KMS-11 (cell line): Measurements from ENCODE around the gene CRISPLD2.

Experiments used
- H2AFZ ChIP-seq: fragments of 200-600 bp; sonication (generic); 2 replicates; pipeline ENCODE4 v1.6.1; 2016; ENCODE audit warnings: antibody characterized with exemption, mixed run types, low read depth
- H3K27ac ChIP-seq: fragments of 200-600 bp; sonication (generic); 2 replicates; pipeline ENCODE4 v1.6.1; 2016; ENCODE audit warnings: mild to moderate bottlenecking, mixed run types
- H3K27me3 ChIP-seq: fragments of 200-600 bp; sonication (generic); 2 replicates; pipeline ENCODE4 v1.6.1; 2017; ENCODE audit warnings: mild to moderate bottlenecking, low read depth, mixed run types, moderate library complexity; ENCODE audit not compliant: insufficient read depth
- H3K36me3 ChIP-seq: fragments of 200-600 bp; sonication (generic); 2 replicates; pipeline ENCODE4 v1.6.1; 2017; ENCODE audit warnings: mild to moderate bottlenecking, mixed run types; ENCODE audit not compliant: insufficient read depth
- H3K4me1 ChIP-seq: fragments of 200-600 bp; sonication (generic); 2 replicates; pipeline ENCODE4 v1.6.1; 2016; ENCODE audit warnings: mild to moderate bottlenecking, low read depth, mixed run types; ENCODE audit not compliant: poor library complexity, severe bottlenecking
- H3K4me2 ChIP-seq: fragments of 200-600 bp; sonication (generic); 2 replicates; pipeline ENCODE4 v1.7.0; 2016; ENCODE audit warnings: mild to moderate bottlenecking, mixed run types
- H3K4me3 ChIP-seq: fragments of 200-600 bp; sonication (generic); IDR thresholded peaks from 2 replicates; pipeline ENCODE4 v1.6.1; 2017; ENCODE audit warnings: low read depth, low read length, mixed read lengths; ENCODE audit not compliant: insufficient read depth
- H3K79me2 ChIP-seq: fragments of 200-600 bp; sonication (generic); 2 replicates; pipeline ENCODE4 v1.6.1; 2016; ENCODE audit warnings: low read depth, mixed run types; ENCODE audit not compliant: insufficient read depth
- H3K9ac ChIP-seq: fragments of 200-600 bp; sonication (generic); 2 replicates; pipeline ENCODE4 v1.6.1; 2016; ENCODE audit warnings: mild to moderate bottlenecking, mixed run types
- H4K20me1 ChIP-seq: fragments of 200-600 bp; sonication (generic); 2 replicates; pipeline ENCODE4 v1.6.1; 2016; ENCODE audit warnings: mild to moderate bottlenecking, mixed run types; ENCODE audit not compliant: insufficient read depth
- CTCF ChIP-seq: fragments of 200-600 bp; sonication (generic); conservative IDR thresholded peaks from 2 replicates; pipeline ENCODE4 v1.6.1; 2017; ENCODE audit warnings: low read depth, mild to moderate bottlenecking, antibody characterized with exemption, low read length, moderate library complexity, mixed read lengths

The CRISPLD2 gene

DNA sequence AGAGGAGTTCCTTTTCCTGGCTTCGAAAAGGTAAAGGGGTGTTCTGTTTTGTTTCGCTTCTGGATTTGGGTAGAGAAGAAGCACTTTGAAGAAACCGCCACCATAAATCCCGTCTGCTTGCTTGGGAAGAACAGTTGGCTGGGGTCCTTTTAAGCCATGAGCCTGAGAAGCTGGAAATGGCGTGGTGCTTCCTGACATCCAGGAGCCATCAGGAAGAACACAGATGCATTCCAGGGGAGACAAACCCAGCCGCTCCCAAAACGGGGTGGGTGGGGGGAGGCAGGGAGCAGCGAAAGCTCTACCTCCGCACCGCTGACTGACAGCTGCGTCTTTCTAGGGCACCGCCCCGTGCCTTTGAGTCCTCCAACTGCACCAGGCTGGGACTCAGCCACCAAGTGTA, 99.9 kb downstream of the CRISPLD2 start:
- no peak for TF ChIP-seq CTCF

DNA sequence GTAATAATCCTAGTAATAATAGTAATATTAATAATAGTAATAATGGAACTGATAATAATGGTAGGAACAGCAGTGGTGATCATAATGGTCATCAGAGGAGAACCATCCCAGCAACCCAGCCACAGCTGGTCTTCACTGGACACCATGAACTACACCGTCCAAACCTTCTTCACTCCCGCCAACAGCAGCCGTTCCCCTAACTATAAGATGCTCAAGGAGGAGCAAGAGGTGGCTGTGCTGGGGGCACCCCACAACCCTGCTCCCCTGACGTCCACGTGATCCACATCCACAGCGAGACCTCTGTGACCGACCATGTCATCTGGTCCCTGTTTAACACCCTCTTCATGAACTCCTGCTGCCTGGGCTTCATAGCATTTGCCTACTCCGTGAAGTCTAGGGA, 100.5 kb downstream of the CRISPLD2 start:
- Histone ChIP-seq H3K36me3 (no peaks in the 10 kb centered on the region), H3K9ac (no peak overlapping the region), H3K27ac (no peak overlapping the region), H3K79me2 (no peaks in the 10 kb centered on the region), H3K4me1 (no peaks in the 10 kb centered on the region), H2AFZ (no peak overlapping the region), H3K27me3 (peaks cover 78% of the 10 kb centered on the region), H4K20me1 (no peaks in the 10 kb centered on the region), H3K4me3 (no peak overlapping the region), H3K4me2 (no peak overlapping the region)
- TF ChIP-seq CTCF, result no peak

More for the DNA sequence above, 99.9 kb downstream of the CRISPLD2 start:
- H4K20me1 ChIP-seq, result no peaks in the 10 kb centered on the region
- H3K4me2 ChIP-seq, result no peak overlapping the region
- peaks cover 78% of the 10 kb centered on the region for H3K27me3 ChIP-seq
- no peaks in the 10 kb centered on the region for H3K4me1 ChIP-seq
- no peak overlapping the region for H3K9ac ChIP-seq
- no peaks in the 10 kb centered on the region for H3K79me2 ChIP-seq
- no peak overlapping the region for H3K27ac ChIP-seq
- no peak overlapping the region for H2AFZ ChIP-seq
- H3K4me3 ChIP-seq, result no peak overlapping the region
- no peaks in the 10 kb centered on the region for H3K36me3 ChIP-seq

- Histone ChIP-seq H3K9ac (no peak overlapping the region), H3K4me3 (no peak overlapping the region), H3K79me2 (no peaks in the 10 kb centered on the region), H3K4me2 (no peak overlapping the region), H3K4me1 (no peaks in the 10 kb centered on the region), H3K27ac (no peak overlapping the region), H3K27me3 (peaks cover 75% of the 10 kb centered on the region), H4K20me1 (no peaks in the 10 kb centered on the region), H2AFZ (no peak overlapping the region), H3K36me3 (no peaks in the 10 kb centered on the region)
- no peak for TF ChIP-seq CTCF
Observed at GRCh38 chr16:84922351-84923120, 102.8 kb downstream of the CRISPLD2 start.

DNA sequence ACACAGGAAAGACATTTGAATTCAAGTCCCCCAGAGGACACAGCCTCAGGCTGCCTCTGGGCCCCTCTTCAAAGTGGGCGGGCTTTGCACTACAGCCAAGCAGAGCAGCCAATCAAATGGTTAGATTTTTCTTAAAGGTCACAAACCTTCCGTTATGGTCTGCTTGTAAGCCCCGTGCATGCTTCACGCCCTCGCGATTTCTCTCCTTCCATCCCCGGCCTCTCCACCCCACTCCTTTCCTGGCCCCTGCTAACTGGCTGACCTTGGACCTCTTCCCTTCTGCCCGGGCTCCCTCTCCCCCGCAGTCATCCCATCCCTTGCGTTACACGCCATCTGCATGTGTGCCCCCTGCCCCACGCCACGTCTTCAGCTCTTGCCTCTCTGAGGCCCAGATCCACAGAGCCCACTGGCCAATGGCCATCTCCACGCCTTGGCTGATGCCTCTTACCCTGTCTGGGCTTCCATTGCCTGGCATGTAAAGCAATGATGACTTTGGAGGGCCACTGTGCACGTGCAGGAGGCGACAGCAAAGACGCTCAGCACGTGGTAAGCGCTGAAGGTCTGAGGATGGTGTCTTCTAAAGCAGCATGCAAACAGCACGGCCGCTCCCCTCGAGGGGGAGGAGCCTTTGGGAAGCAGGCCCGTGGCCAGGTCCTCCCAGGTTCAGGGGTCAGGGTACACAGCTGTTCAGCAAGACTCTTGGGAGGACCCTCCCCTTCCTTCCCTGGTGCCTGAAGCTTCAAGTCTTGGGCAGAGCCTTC, 104.7 kb downstream of the CRISPLD2 start:
- H3K27ac ChIP-seq, result no peak overlapping the region
- no peaks in the 10 kb centered on the region for H4K20me1 ChIP-seq
- no peak overlapping the region for H3K9ac ChIP-seq
- H3K79me2 ChIP-seq, result no peaks in the 10 kb centered on the region
- no peak overlapping the region for H3K4me3 ChIP-seq
- H3K4me1 ChIP-seq, result no peaks in the 10 kb centered on the region
- TF ChIP-seq CTCF, result no peak
- no peak overlapping the region for H2AFZ ChIP-seq
- no peak overlapping the region for H3K4me2 ChIP-seq
- H3K36me3 ChIP-seq, result no peaks in the 10 kb centered on the region
- H3K27me3 ChIP-seq, result peaks cover 76% of the 10 kb centered on the region
